Breast epithelium (tissue), 3 donors: ENCODE measurements around the gene CFAP70.

Source experiments
- POLR2A ChIP-seq: fragments of 450-650 bp; IDR thresholded peaks from one replicate; pipeline ENCODE4 v1.6.1; 2016; ENCODE audit warnings: antibody characterized with exemption, mild to moderate bottlenecking, moderate library complexity
- TF ChIP-seq, protein P1 (sequence below), 3 donors: fragments of 450-650 bp; IDR thresholded peaks; one replicate each; pipeline ENCODE4 v1.5.1; 2016 to 2017; ENCODE audit warnings: antibody characterized with exemption in 3 of 3, mild to moderate bottlenecking in 3 of 3, moderate library complexity in 3 of 3

DNA sequence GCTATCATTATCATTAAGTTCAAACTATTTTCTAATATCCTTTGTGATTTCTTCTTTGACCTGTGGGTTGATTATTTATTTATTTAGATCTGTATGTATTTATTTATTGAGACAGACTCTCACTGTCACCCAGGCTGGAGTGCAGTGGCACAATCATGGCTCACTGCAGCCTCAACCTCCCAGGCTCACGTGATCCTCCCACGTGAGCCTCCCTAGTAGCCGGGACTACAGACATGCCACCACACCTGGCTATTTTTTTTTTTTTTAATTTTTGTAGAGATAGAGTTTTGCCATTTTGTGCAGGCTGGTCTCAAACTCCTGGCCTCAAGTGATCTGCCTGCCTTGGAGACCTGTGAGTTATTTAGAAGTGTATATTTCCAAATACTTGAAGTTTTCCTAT is 77.6 kb downstream of the CFAP70 start:
- TF ChIP-seq, protein P1, sequence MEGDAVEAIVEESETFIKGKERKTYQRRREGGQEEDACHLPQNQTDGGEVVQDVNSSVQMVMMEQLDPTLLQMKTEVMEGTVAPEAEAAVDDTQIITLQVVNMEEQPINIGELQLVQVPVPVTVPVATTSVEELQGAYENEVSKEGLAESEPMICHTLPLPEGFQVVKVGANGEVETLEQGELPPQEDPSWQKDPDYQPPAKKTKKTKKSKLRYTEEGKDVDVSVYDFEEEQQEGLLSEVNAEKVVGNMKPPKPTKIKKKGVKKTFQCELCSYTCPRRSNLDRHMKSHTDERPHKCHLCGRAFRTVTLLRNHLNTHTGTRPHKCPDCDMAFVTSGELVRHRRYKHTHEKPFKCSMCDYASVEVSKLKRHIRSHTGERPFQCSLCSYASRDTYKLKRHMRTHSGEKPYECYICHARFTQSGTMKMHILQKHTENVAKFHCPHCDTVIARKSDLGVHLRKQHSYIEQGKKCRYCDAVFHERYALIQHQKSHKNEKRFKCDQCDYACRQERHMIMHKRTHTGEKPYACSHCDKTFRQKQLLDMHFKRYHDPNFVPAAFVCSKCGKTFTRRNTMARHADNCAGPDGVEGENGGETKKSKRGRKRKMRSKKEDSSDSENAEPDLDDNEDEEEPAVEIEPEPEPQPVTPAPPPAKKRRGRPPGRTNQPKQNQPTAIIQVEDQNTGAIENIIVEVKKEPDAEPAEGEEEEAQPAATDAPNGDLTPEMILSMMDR (IDR thresholded peaks at IDR 0.05) = no peak
- TF ChIP-seq POLR2A = no peak
